ENCODE data around the gene CXCL11.

DNA sequence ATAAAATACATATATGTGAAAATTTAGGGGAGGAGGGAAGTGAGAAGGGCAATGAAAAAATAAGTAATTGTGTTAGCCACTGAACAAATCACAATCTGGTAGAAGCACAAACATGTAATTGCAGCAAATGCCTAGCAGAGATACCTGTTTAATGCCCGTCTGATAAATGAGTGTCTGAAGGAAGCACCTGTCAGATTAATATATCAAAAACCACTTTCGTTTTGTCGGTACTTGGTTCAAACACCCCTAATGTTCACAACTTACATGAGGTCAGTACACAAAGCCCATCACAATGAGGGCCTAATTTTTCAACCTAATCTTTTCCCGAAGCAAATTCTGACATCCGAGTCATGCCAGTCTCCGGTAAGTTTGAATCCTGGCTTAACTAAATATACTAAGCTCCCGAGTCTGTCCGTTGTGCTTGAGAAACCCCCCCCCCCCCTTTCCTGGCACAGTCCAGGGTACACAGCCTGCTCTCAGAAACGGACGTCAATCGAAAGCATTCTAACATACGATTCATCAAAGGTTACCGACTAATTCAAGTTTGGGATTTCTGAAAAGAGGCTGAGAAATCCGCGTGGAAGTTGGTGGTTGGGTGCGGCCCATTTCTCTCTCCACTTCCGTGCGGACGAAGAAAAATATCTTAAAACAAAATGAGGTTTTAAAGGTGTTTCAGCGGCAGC lies 45.9 kb downstream of the CXCL11 start:
- TF ChIP-seq POLR2A (IDR thresholded peaks at IDR 0.05), result no peak
- TF ChIP-seq, protein P1, sequence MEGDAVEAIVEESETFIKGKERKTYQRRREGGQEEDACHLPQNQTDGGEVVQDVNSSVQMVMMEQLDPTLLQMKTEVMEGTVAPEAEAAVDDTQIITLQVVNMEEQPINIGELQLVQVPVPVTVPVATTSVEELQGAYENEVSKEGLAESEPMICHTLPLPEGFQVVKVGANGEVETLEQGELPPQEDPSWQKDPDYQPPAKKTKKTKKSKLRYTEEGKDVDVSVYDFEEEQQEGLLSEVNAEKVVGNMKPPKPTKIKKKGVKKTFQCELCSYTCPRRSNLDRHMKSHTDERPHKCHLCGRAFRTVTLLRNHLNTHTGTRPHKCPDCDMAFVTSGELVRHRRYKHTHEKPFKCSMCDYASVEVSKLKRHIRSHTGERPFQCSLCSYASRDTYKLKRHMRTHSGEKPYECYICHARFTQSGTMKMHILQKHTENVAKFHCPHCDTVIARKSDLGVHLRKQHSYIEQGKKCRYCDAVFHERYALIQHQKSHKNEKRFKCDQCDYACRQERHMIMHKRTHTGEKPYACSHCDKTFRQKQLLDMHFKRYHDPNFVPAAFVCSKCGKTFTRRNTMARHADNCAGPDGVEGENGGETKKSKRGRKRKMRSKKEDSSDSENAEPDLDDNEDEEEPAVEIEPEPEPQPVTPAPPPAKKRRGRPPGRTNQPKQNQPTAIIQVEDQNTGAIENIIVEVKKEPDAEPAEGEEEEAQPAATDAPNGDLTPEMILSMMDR (IDR thresholded peaks at IDR 0.05), result no peak
